Measurements from ENCODE around the gene ELOVL2. TPM values are rescaled to one million over a fixed set of nuclear protein-coding genes. Genes with fewer than 3 reads are reported as not detected.

ELOVL2 gene
- total and polyA plus RNA-seq, 2 experiments from 2014 or later = 13.6 to 20.8 TPM

GRCh38 chr6:11083491-11083890, 39.4 kb upstream of the ELOVL2 start:
- Histone ChIP-seq H4K20me1 (ENCODE audit: insufficient read depth, poor library complexity, severe bottlenecking) (no peaks in the 10 kb centered on the region), H3K4me2 (no peak overlapping the region), H3K4me3 (no peak overlapping the region), H2AFZ (no peak overlapping the region), H3K4me1 (ENCODE audit: insufficient read depth) (no peaks in the 10 kb centered on the region), H3K9me3 (ENCODE audit: low read depth) (no peaks in the 10 kb centered on the region), H3K9me2 (replicated peaks; ENCODE audit: insufficient read depth) (no peaks in the 10 kb centered on the region), H3K36me3 (replicated peaks; ENCODE audit: insufficient read depth, low read depth) (no peaks in the 10 kb centered on the region), H3K27ac (no peak overlapping the region), H3K27me3 (no peaks in the 10 kb centered on the region), H3K79me2 (no peaks in the 10 kb centered on the region)
- no peak for DNase-seq (ENCODE audit: low spot score)
- TF ChIP-seq CTCF (IDR thresholded peaks at IDR 0.05; ENCODE audit: poor library complexity) (no peak), EZH2phosphoT487 (IDR thresholded peaks at IDR 0.05; ENCODE audit: low read depth, severe bottlenecking, unreplicated experiment) (no peak), EZH2 (IDR thresholded peaks at IDR 0.05; ENCODE audit: borderline replicate concordance) (no peak)
- WGBS (ENCODE audit: low lambda C conversion rate, missing lambda C conversion rate) = 75% methylated on average over 4 of the region's 4 CpGs

GRCh38 chr6:11080296-11080695, 36.2 kb upstream of the ELOVL2 start:
- TF ChIP-seq CTCF (IDR thresholded peaks at IDR 0.05; ENCODE audit: poor library complexity) = no peak
- TF ChIP-seq EZH2phosphoT487 (IDR thresholded peaks at IDR 0.05; ENCODE audit: low read depth, severe bottlenecking, unreplicated experiment) = no peak
- TF ChIP-seq EZH2 (IDR thresholded peaks at IDR 0.05; ENCODE audit: borderline replicate concordance) = no peak
- H3K9me2 ChIP-seq (replicated peaks; ENCODE audit: insufficient read depth) = no peaks in the 10 kb centered on the region
- WGBS (ENCODE audit: low lambda C conversion rate, missing lambda C conversion rate) = 88% methylated on average over 3 of the region's 3 CpGs
- H3K79me2 ChIP-seq = no peaks in the 10 kb centered on the region
- no peak overlapping the region for H3K27ac ChIP-seq
- no peaks in the 10 kb centered on the region for H3K4me1 ChIP-seq (ENCODE audit: insufficient read depth)
- H3K9me3 ChIP-seq (ENCODE audit: low read depth) = no peaks in the 10 kb centered on the region
- DNase-seq (ENCODE audit: low spot score) = no peak
- no peak overlapping the region for H3K4me2 ChIP-seq
- H3K27me3 ChIP-seq = no peaks in the 10 kb centered on the region
- no peak overlapping the region for H3K4me3 ChIP-seq
- no peaks in the 10 kb centered on the region for H3K36me3 ChIP-seq (replicated peaks; ENCODE audit: insufficient read depth, low read depth)
- H2AFZ ChIP-seq = no peak overlapping the region
- H4K20me1 ChIP-seq (ENCODE audit: insufficient read depth, poor library complexity, severe bottlenecking) = no peaks in the 10 kb centered on the region

GRCh38 chr6:11078266-11078665, 34.2 kb upstream of the ELOVL2 start:
- Histone ChIP-seq H3K9me3 (ENCODE audit: low read depth) (no peaks in the 10 kb centered on the region), H3K79me2 (no peaks in the 10 kb centered on the region), H3K4me2 (no peak overlapping the region), H3K9me2 (replicated peaks; ENCODE audit: insufficient read depth) (no peaks in the 10 kb centered on the region), H4K20me1 (ENCODE audit: insufficient read depth, poor library complexity, severe bottlenecking) (no peaks in the 10 kb centered on the region), H3K4me3 (no peak overlapping the region), H3K27me3 (no peaks in the 10 kb centered on the region), H3K27ac (no peak overlapping the region), H2AFZ (no peak overlapping the region), H3K36me3 (replicated peaks; ENCODE audit: insufficient read depth, low read depth) (no peaks in the 10 kb centered on the region), H3K4me1 (ENCODE audit: insufficient read depth) (no peaks in the 10 kb centered on the region)
- TF ChIP-seq EZH2phosphoT487 (IDR thresholded peaks at IDR 0.05; ENCODE audit: low read depth, severe bottlenecking, unreplicated experiment) = no peak
- no peak for TF ChIP-seq EZH2 (IDR thresholded peaks at IDR 0.05; ENCODE audit: borderline replicate concordance)
- no peak for TF ChIP-seq CTCF (IDR thresholded peaks at IDR 0.05; ENCODE audit: poor library complexity)
- 98% methylated on average over 4 of the region's 4 CpGs for WGBS (ENCODE audit: low lambda C conversion rate, missing lambda C conversion rate)
- DNase-seq (ENCODE audit: low spot score) = no peak

- TF ChIP-seq EZH2 (IDR thresholded peaks at IDR 0.05; ENCODE audit: borderline replicate concordance) (no peak), EZH2phosphoT487 (IDR thresholded peaks at IDR 0.05; ENCODE audit: low read depth, severe bottlenecking, unreplicated experiment) (no peak), CTCF (IDR thresholded peaks at IDR 0.05; ENCODE audit: poor library complexity) (no peak)
- Histone ChIP-seq H3K36me3 (replicated peaks; ENCODE audit: insufficient read depth, low read depth) (no peaks in the 10 kb centered on the region), H3K27me3 (no peaks in the 10 kb centered on the region), H3K4me3 (no peak overlapping the region), H3K27ac (no peak overlapping the region), H3K4me2 (no peak overlapping the region), H3K9me3 (ENCODE audit: low read depth) (no peaks in the 10 kb centered on the region), H2AFZ (no peak overlapping the region), H3K79me2 (no peaks in the 10 kb centered on the region), H3K9me2 (replicated peaks; ENCODE audit: insufficient read depth) (no peaks in the 10 kb centered on the region), H3K4me1 (ENCODE audit: insufficient read depth) (no peaks in the 10 kb centered on the region), H4K20me1 (ENCODE audit: insufficient read depth, poor library complexity, severe bottlenecking) (no peaks in the 10 kb centered on the region)
- 51% methylated on average over 2 of the region's 2 CpGs for WGBS (ENCODE audit: low lambda C conversion rate, missing lambda C conversion rate)
- DNase-seq (ENCODE audit: low spot score) = no peak
These were observed 32.4 kb upstream of the ELOVL2 start for GRCh38 chr6:11076540-11076939.

All from hepatocyte (in vitro differentiated cells).